Right lung (tissue), 5 donors: ENCODE measurements around the gene KCNMA1. TPM values are rescaled to one million over a fixed set of nuclear protein-coding genes. Genes with fewer than 3 reads are reported as not detected.

ENCODE experiments used
- DNase-seq, 2 donors: peaks; one replicate each; pipeline ENCODE4 v3.0.0-alpha.2; 2013
- polyA plus RNA-seq, 5 donors: library from polyadenylated mRNA; unstranded; fragments of 120-200 nt; gene quantifications; one replicate each; pipeline versions ENCODE4 v1.2.1 to v1.2.3, GENCODE V29; 2013; ENCODE audit warnings: inconsistent platforms in 1 of 5, low replicate concordance in 1 of 5; ENCODE audit not compliant: insufficient read length in 5 of 5, insufficient read depth in 1 of 5

KCNMA1 gene
- polyA plus RNA-seq, 5 donors: 3.8 to 4.6 (median 4.2) TPM

DNA sequence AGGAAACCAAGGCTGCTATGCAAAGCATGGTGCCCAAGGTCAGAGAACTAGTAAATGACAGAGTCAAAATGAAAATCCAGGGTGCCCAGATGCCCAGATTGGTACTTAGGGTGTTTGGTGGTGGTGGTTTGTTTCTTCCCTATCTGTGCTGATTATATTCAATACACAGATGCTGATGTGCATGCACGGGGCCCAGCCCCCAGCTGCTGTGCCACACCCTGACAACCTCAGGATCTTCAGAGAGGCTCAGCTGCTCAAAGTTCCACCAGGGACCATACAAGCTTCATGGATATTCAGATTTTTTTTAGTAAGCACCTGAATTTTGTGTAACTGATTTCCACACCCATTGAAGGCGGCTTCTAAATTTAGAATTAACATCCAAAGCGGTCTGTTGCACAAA lies 75.6 kb downstream of the KCNMA1 start:
- no peak for DNase-seq

DNA sequence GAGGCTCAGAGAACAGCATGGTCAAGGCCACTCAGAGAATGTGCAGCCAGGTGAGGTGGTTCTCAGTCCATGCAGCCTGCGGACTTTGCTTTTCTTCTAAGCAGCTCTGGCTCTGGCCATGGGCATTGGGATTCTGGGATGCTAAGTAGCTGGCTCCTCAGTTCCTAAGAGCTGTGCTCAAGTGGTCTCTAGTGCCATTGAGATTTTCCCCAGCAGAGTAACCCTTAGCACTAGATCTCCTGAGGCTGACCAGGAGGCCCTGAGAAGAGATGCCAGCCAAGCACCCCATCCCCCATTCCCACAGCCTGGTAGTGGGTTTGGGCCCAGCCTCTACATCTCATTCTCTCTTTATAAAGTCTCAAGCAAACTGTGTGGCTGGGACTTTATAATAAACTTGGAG lies 77.1 kb downstream of the KCNMA1 start:
- peak in 1 of 2 donors; percentile 15 for DNase-seq

DNA sequence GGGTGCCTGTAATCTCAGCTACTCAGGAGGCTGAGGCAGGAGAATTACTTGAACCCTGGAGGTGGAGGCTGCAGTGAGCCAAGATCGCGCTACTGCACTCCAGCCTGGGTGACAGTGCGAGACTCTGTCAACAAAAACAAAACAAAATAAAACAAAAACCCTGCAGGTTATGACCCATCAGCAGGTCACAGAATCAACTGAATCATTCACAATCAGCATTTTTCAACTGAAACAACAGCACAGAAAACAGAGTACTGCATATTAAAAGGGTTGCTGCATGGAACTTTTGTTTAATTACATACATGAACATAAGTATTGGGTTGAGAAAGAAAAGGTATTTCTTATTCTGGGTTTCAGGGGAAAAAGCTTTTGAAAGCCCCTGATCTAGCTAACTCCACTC lies 77.6 kb downstream of the KCNMA1 start:
- no peak for DNase-seq

DNA sequence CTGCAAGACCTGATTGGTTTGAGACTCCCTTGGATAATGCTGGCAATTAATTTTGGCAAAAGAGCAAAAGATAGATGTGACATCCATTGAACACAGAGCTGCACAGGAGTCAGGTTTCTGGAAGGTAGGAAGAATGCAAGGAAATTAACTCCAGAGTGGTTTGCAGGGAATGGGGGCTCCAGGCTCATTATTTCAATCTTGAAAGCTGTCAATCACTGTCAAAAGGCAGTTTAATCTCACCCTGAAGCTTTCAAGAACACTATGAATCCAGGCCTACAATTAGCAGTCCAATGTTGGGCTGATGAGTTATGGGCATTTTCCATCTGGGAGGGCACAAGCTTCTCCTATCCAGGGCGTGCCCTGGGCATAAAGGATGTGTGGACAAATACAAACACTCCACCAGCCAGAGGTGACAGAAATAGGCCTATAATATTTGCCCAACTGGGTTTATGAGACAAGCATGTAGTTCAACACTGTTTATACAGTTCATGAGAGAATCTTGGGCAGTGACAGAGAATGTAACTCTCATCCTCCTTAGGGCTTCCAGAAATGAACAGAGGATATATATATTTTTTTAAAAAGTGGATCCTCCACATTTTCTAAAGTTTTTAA lies 80.5 kb downstream of the KCNMA1 start:
- no peak for DNase-seq

DNA sequence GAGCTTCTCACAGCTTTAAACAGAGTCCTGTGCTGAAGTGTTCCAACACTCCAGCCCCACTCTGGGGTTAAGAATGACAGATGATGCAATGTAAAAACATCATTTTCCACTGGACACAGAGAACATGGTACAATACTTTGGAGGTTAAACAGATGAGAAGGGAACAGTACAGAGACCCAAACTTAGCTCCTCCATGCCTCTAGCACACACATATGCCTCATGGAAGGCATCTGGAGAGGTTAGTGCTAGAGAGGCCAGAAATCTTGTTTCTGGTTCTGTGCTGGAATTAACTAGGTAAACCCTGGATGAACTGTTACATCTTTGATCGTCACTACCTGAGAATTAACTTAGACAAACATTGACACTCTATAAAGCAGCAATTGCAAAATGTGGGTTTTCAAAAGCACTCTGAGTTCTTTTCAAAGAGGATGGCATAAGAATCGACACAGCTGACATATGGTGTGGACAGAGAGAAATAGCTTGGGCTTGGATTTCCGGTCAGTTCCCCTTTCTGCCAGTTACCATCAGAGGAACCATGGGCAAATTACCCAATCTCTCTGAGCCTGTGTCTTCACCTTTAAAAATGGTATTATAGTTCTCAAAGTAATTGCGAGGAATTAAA lies 81.9 kb downstream of the KCNMA1 start:
- DNase-seq: no peak

DNA sequence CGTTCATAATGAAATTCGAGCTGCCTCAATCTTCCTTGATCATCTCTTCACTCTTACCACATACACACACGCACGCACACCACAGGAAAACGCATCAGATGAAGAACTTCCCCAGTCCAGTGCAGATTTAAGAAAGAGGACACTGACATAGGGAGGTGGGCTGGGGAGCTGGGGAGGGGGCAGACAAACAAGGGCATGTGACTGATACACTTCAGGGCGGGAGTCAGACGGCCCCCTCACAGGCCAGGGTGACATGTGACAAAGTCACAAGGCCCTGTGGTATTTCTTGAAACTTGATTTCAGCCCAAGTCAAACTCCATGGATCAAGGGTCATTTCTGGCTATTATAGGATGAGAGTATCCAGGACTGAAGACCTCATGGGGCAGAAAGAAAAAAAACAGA lies 82.6 kb downstream of the KCNMA1 start:
- DNase-seq: no peak

DNA sequence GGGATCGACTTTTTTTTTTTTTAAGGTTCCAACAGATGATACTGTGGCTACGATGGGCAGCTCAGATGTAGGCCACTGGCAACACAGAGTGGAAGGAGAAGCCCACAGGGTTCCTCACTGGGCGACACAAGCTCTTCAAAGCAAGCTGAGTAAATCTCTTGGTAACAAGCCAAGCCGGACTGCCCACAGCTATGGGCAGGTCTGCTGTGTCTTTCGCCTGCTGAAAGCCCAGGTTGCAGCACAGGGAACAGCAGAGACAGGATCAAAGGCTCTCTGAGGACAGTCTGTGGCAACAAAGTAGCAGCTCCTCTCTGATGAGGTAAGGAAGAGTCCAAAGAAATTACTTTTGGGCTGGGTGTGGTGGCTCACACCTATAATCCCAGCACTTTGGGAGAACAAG lies 83.6 kb downstream of the KCNMA1 start:
- DNase-seq: no peak

DNA sequence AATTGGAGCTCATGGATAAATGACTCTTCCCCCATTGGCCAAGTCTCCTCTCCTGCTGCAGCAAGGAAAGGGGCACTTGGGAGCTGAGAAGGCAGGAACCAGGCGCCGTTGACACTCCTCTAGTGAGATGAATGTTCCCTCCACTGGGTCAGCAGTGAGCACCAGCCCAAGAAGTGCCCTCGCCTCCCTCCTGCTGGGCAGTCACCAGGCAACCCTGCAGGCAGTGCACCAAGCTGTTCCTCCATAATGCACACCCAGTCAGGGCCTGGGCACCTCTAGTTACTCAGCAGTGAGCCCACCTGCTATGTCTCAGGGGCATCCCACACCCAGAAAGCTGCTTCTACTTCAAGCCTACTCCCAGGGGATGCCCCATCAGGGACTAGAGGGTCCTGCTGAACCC lies 84.3 kb downstream of the KCNMA1 start:
- no peak for DNase-seq

DNA sequence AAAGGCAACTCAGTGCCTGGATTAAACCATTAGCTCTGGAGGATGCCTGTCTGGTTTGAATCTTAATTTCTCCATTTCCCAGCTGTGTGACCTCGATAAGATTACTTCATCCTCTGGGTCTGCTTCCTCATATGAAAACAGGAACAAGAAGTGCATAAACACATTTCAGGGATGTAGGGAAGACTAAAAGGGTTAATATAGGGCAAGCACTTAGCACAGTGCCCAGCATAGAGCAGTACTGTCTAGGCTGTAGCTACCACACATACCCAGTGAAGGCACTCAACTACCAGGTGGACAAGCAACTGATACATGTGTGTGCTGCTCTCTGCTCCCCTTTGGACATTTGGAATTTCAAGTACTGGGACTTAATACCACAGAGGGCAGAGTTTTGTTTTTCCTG lies 85.4 kb downstream of the KCNMA1 start:
- DNase-seq: no peak

DNA sequence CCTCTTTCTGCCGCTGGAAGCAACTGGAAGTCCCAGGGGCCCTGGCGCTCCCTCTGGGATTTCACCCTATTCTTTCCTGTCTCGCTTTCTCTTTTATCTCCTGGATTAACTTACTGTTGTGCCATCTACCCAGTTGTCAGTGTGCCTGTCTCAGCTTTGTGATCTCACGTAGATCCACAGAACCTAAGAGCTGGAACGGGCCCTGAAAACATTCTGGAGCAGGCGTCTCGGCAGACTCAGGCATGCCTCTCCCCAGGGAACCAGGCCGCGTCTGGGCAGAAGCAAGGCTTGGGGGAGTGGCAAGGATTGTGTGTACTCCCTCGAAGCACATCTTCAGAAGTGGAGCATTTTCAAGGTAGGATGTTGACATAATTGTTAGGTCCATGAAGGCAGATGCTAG lies 87.2 kb downstream of the KCNMA1 start:
- DNase-seq: no peak

DNA sequence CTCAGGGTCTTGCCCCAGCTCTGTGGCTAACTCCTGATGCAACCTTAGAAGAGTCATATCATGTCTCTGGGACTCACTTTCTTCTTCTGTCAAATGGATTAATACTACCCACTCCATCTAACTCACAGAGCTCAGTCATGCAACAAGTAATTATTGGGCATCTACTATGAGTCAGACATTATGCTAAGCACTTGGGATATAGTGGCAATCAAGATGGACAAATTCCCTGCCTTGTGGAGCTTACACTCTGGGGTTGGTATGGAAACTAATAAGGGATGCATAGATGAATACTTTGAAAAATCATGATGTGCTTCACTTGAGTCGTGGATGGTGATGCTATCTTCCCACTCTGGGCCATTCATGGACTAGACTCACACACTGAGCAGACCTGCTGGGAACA lies 88.9 kb downstream of the KCNMA1 start:
- DNase-seq: no peak

DNA sequence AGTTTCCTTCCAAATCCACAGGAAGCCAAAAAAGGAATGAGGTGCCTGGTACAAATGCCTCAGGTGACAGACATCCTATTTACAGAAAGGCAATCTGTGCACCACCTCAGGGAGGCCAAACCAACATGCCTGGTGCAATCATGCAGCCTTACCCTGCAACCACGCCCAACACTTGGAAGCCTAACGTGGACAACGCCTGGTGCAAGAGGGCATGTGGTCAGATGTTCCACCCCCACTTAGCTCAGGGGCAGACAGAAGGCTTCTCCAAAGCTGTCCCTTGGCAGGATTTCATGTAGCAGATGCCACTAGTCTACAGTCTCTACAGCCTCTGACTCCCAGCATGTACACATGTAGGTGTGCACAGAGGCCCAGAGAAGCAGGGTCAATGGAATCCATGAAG lies 89.5 kb downstream of the KCNMA1 start:
- no peak for DNase-seq

DNA sequence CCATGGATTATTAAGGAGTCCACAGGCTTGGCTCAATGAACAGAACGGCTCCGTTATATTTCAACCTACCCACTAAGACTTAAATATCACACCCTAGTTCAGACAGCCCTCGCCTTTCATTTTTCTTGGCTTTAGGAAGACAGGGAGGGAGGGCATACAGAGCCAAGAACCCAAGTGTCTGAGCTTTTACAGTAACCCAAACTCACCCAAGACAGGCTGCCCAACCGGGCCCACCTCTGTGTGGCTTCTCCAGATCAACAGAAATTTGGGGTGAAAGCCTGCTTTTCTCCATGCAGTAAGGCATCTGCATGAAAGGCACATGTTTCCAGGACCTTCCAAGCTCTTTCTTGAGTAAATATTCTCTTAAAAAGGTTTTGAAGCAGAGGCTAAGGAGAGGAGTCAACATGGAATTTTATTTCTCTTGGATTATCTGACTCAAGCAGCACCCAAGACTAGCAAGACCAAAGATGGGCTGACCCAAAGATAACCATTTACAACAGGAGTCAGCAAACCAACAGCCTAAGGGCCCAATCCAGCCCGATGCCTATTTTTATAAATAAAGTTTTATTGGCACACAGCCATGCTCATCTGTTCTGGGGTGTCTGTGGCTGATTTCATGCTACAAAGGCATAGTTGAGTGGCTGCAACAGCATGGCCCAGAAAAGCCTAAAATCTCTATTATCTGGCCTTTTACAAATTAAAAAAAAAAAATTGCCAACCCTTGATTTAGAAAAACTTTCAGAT lies 90.1 kb downstream of the KCNMA1 start:
- no peak for DNase-seq

DNA sequence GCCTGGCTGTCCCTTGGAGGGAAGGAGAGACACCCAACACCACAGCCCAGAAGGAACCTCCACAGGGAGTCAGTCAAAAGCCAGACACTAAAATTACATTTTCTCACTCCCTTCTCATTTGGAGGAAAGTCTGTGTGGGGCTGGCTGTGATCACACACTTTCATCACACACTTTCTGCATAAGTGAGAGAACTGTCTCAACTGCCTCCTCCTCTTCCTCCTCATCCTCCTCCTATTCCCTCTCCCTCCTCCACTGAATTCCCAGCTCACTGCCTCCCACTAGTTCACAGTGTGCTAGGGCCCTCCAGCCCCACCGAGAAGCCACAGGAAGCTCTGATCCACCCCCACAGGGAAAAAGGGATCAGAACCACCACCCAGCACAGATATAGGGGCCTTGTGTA lies 91.6 kb downstream of the KCNMA1 start:
- DNase-seq: no peak

DNA sequence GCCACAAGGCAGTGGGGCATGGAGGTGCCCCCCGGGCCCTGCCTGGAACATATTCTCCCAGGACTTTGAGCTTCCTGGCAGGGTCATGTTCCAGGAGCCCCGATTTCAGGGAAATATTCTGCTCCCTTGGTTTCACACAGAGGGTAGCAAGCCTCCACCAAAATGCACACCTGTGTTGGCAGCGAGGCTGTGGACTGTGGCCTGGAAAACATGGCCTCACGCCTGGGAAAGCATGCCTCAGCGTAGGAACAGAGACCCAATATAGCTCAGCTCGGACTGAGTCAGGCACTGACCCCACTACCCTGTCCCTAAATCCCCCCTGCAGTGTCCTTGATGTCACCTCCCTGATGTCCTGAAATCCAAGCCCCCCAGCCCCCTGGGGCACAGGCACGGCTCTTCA lies 92.0 kb downstream of the KCNMA1 start:
- DNase-seq: no peak

DNA sequence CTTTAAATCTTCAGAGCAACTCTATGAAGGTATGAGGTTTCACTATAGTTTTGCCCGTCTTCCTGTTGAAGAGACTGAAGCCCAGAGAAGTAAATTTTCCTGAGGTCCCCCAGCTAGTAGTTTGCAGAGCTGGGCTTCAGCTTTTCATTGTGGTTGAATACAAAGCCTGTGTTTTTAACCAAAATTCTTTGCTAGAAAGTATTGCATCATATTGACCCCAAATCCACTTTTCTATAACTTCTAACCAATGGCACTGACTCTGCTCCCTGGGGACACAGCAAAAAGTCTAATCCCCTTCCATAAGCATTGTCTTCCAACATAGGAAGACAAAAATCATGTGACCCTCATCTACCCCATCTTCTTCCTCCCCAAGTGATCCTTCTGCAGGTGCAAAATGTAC lies 93.0 kb downstream of the KCNMA1 start:
- no peak for DNase-seq

DNA sequence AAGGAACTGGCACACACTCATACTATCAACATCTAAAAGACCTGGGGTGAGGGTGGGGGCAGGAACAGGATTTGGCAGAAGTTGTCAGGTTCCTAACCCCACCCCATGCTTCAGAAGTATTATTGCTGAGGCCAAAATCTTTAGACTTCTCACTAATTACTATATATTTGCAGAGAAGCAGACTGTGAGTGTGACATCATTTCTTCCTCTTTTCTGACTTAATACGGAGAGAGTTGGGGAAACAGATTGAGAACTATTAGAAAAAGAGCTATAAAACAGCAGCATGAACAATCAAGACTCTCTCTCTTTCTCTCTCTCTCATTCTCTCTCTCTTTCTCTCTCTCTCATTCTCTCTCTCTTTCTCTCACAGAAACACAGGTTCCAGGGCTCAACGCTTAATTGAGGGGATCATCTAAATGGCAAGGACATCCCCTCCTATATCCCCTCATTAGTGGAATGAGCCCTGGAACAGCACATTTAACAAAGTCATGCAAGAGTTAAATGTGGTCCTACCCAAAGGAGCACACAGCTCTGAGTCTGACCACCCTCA lies 94.8 kb downstream of the KCNMA1 start:
- DNase-seq: no peak

DNA sequence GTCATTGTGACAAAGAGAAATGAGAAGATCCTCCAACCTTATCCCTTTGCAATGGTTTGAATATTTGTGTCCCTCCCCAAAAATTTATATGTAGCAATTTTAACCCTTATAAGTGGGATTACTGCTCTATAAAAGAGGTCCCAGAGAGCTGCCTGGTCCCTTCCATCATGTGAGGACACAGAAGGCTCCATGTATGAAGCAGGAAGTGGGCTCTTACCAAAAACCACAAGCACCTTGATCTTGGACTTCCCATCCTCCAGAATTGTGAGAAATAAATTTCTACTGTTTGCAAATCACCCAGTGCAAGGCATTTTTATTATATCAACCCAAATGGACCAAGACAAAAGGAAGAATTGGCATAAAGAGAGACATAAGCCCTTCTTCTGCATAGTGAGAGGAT lies 95.7 kb downstream of the KCNMA1 start:
- DNase-seq: no peak

DNA sequence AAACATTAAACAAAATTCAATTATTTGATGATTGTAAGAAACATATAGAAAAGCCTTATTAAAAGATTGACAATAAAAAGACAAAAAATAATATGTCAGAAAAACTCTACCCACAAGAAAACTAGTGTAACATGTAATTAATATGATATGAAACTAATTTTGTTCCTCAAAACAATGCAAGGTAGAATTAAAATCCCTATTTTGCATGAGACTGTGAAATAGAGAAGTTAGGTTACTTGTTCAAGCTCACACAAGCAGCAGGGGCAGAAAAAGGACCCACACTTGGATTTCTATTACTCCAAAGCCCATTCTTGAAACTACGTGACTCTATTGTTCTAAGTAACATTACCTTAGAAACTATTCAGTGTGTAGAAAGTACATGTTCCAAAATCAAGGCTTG lies 96.4 kb downstream of the KCNMA1 start:
- no peak for DNase-seq

DNA sequence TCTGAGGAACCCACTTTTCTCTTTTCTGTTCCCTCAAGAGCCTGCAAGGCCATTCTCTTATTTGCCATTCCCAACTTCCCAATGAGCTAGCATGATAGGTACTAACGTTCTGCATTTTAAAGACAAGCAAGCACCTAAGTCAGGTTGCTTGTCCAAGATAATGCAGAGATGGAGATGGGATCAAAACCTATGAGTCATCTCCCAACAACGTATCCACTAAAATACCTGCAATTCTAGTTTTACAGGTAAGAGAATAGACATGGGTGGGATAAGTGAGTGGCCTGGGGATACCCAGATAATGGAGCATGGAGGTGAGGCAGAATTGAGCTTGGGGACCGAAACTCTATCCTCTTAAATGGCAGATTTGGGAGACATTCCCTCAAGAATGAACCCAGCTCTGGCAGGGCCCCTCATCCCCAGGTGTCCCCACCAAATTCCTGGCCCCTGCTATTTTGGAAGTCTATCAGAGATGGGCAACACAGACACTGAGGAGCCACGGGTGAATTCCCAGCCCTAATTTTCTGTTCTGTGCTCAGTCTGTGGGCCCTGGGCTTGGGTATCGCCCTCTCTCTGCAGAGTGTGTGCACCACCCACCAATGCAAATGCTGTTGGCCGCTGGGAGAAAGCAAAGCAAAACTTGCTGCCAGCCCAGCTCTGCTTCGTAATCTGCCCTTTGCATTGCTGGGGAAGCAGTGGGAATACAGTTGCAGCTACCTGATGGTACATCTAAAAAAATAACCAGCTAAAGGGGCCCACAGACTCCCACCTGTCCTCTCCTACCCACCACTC lies 98.3 kb downstream of the KCNMA1 start:
- no peak for DNase-seq

DNA sequence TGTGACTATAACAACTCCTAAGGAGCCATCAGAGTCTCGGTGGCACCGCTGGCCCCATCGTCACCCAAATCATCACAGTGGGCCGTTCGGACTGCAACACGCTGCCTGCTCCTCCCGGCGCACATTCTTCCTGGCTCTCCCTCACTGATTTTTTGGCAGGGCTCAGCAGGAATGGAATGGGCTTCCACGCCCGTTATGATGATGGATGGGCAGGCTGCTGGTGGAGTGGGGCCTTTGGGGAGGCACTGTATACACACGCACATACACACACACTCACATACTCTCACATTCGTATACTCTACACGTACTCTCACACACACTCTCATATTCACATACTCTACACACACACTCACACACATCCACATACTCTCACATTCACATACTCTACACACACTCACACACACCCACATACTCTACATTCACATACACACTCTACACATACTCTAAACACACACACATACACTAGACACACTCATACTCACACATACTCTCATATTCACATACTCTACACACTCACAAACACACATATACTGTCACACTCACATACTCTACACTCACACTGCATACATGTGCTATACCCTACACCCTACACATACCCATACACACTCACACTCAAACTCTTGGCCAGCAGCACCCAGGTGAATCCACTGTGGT lies 99.8 kb downstream of the KCNMA1 start:
- no peak for DNase-seq

DNA sequence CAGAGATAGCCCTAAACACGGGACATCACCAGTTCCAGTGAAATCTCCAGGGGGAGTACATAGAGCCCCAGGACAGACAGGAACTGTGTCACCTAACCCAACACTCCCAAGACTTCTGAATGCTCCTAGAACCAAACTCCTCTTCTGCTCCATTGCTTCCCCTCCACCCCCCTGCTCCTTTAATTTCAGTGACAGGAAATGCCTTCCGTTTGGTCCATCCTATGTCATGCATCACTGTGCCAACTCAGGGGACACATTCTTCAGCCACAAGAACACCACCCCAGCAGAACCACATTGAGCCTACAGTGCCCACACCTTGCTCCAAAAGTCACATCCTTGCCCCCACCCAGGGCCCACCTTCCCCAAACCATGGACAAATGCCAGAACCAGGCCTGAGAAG lies 100.5 kb downstream of the KCNMA1 start:
- DNase-seq: no peak
